ENCODE results near the gene YPEL1. TPM values are rescaled to one million over a fixed set of nuclear protein-coding genes. Genes with fewer than 3 reads are reported as not detected.

Gene YPEL1
- total RNA-seq (10 to 100 TPM; 12.9 to 16.0 TPM), polyA plus RNA-seq (ENCODE audit: insufficient read length in 2 of 2) (10 to 100 TPM; 18.1 to 20.6 TPM)
- long read RNA-seq, donor 1, full-length matches to known transcripts = 3 of 3 reads
- long read RNA-seq, donor 1, partial matches to known transcripts = 0 of 3 reads
- long read RNA-seq, donor 1, other reads (novel, unspliced or antisense) = 0 of 3 reads
- long read RNA-seq, donor 2, full-length matches to known transcripts = 2 of 2 reads
- long read RNA-seq, donor 2, partial matches to known transcripts = 0 of 2 reads
- long read RNA-seq, donor 2, other reads (novel, unspliced or antisense) = 0 of 2 reads
- long read RNA-seq, donor 3, full-length matches to known transcripts = 6 of 6 reads
- long read RNA-seq, donor 3, partial matches to known transcripts = 0 of 6 reads
- long read RNA-seq, donor 3, other reads (novel, unspliced or antisense) = 0 of 6 reads
- long read RNA-seq, donor 4, full-length matches to known transcripts = 2 of 2 reads
- long read RNA-seq, donor 4, partial matches to known transcripts = 0 of 2 reads
- long read RNA-seq, donor 4, other reads (novel, unspliced or antisense) = 0 of 2 reads

DNA sequence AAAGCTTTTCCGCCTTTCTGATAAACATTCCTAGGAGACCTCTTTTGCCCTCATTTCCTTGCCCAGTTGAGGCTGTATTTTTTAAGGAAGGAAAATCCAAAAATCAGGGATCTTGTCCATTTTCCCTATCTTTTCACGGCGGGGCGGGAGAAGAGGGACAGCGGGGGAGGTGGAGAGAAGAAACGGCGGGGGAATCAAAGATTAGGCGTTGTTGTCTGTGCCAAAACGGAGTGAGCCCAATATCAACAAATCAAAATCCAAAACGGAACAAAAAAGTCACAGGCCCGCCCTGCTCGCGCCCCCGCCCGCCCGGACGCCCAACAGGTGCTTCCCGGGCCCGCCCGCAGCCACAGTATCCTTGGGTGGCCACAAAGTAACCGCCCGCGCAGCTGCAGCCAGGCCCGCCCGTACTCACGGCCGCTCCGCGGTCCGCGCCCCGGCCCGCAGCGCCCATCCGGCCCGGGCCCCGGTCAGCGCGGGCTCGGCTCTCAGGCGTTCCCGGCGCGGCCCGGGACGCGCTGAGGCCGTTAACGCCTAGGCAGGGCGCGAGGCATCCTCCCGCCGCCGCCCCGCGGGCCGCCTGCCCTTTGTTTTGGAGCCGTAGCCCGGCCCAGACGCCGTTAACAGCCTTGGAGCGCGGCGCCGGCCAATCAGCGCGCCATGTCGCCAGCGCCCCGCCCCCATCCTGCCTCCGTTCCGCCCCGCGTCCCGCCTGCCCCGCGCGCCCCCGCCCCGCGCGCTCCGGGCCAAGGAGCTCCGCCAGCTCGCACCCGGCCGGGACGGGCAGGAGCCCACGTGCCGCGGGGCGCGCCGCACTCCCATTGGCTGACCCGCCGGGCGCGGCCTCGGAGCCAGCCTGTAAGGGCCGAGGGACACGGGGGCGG, at the start of gene YPEL1:
Gene YPEL1, minus strand, starts transcription at position 595 of the 884 bp plus-strand sequence. CDS start 25,050 bp downstream, outside the sequence.
- peaks cover 7% of the 10 kb centered on the region for H3K4me1 ChIP-seq (ENCODE audit: control insufficient read depth, insufficient read depth, low read length)
- H3K36me3 ChIP-seq (ENCODE audit: control insufficient read depth, insufficient read depth, low read length) = peaks cover 11% of the 10 kb centered on the region
- no peaks in the 10 kb centered on the region for H3K9me3 ChIP-seq (ENCODE audit: control insufficient read depth, insufficient read depth, low read length)
- H3K27ac ChIP-seq (ENCODE audit: low read depth, low read length) = peak within 1 kb of the TSS; percentile 52
- H3K4me3 ChIP-seq (ENCODE audit: low read depth, low read length) = peak within 1 kb of the TSS; percentile 71
- DNase-seq (ENCODE audit: low read depth in 4 of 6, low spot score in 6 of 6) = peak; percentile 84 to 99 (median 96)
- H3K27me3 ChIP-seq (ENCODE audit: control insufficient read depth, insufficient read depth, low read length) = no peaks in the 10 kb centered on the region
- WGBS (ENCODE audit: insufficient coverage) = under 1% methylated on average over 92 of the region's 102 CpGs

GRCh38 chr22:21780259-21780658, 44.7 kb upstream of the YPEL1 start:
- no peak for DNase-seq (ENCODE audit: low read depth in 4 of 6, low spot score in 6 of 6)
- H3K4me1 ChIP-seq (ENCODE audit: control insufficient read depth, insufficient read depth, low read length) = peaks cover 2% of the 10 kb centered on the region
- peaks cover 37% of the 10 kb centered on the region for H3K36me3 ChIP-seq (ENCODE audit: control insufficient read depth, insufficient read depth, low read length)
- H3K9me3 ChIP-seq (ENCODE audit: control insufficient read depth, insufficient read depth, low read length) = no peaks in the 10 kb centered on the region
- no CpG with 5 or more reads among the region's 2 CpGs for WGBS (ENCODE audit: insufficient coverage)
- no peak overlapping the region for H3K27ac ChIP-seq (ENCODE audit: low read depth, low read length)
- H3K27me3 ChIP-seq (ENCODE audit: control insufficient read depth, insufficient read depth, low read length) = no peaks in the 10 kb centered on the region
- no peak overlapping the region for H3K4me3 ChIP-seq (ENCODE audit: low read depth, low read length)

GRCh38 chr22:21779444-21779843, 43.9 kb upstream of the YPEL1 start:
- no CpG with 5 or more reads among the region's 2 CpGs for WGBS (ENCODE audit: insufficient coverage)
- H3K27ac ChIP-seq (ENCODE audit: low read depth, low read length) = no peak overlapping the region

DNA sequence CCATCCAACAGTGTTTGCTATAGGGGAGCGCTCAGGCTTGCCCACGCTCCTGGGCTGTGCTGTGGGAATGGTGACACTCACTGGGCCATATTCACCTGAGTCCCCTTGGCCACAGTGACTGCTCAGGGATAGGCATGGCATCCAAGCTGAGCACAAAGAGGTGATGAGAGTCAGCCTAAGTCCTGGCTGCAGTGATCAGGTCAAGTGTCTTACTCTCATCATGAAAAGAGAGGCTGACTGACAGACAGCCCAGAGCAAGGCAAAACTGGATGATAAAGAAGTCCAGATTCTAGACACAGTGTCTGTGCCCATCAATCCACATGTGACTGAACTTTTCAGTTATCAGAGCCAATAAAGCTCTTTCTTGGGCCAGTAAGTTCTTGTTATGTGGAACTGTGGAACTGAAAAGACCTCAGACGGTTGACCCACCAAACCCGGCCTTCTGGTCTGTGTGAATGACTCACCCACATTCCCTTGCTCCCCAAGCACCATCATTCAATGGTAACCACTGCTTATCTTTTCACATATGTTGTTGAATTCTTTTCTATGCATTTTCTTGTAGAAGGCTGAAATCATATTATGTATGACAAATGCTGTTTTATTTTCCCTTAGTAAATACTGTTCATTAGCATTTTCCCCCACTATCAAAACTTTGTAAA, 43.2 kb upstream of the YPEL1 start:
- no peak overlapping the region for H3K4me3 ChIP-seq (ENCODE audit: low read depth, low read length)
- H3K27ac ChIP-seq (ENCODE audit: low read depth, low read length) = no peak overlapping the region
- no peaks in the 10 kb centered on the region for H3K9me3 ChIP-seq (ENCODE audit: control insufficient read depth, insufficient read depth, low read length)
- no peak for DNase-seq (ENCODE audit: low read depth in 4 of 6, low spot score in 6 of 6)
- H3K36me3 ChIP-seq (ENCODE audit: control insufficient read depth, insufficient read depth, low read length) = peaks cover 23% of the 10 kb centered on the region
- WGBS (ENCODE audit: insufficient coverage) = 100% methylated on average over 2 of the region's 4 CpGs
- peaks cover 6% of the 10 kb centered on the region for H3K4me1 ChIP-seq (ENCODE audit: control insufficient read depth, insufficient read depth, low read length)
- no peaks in the 10 kb centered on the region for H3K27me3 ChIP-seq (ENCODE audit: control insufficient read depth, insufficient read depth, low read length)

More at GRCh38 chr22:21779444-21779843, 43.9 kb upstream of the YPEL1 start:
- Histone ChIP-seq H3K4me1 (ENCODE audit: control insufficient read depth, insufficient read depth, low read length) (peaks cover 6% of the 10 kb centered on the region), H3K36me3 (ENCODE audit: control insufficient read depth, insufficient read depth, low read length) (peaks cover 29% of the 10 kb centered on the region), H3K9me3 (ENCODE audit: control insufficient read depth, insufficient read depth, low read length) (no peaks in the 10 kb centered on the region), H3K27me3 (ENCODE audit: control insufficient read depth, insufficient read depth, low read length) (no peaks in the 10 kb centered on the region), H3K4me3 (ENCODE audit: low read depth, low read length) (no peak overlapping the region)
- DNase-seq (ENCODE audit: low read depth in 4 of 6, low spot score in 6 of 6) = no peak

DNA sequence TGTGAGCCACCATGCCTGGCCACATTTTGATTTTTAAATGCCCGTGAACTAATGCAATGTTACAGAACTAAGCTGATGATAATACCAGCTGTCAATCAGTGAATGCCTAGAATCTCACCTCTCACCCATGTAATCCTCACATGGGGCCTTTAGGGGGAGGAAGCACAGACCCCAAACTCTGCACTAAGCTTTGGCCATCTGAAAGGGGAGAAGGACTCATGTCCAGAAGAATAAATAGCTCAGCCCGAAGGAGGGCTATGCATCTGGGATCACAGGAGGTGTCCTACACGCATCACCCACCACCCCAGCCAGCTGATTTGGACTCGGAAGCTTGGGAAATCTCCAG, 36.0 kb upstream of the YPEL1 start:
- peaks cover 55% of the 10 kb centered on the region for H3K36me3 ChIP-seq (ENCODE audit: control insufficient read depth, insufficient read depth, low read length)
- no peak overlapping the region for H3K4me3 ChIP-seq (ENCODE audit: low read depth, low read length)
- no peaks in the 10 kb centered on the region for H3K9me3 ChIP-seq (ENCODE audit: control insufficient read depth, insufficient read depth, low read length)
- H3K4me1 ChIP-seq (ENCODE audit: control insufficient read depth, insufficient read depth, low read length) = peaks cover 10% of the 10 kb centered on the region
- H3K27ac ChIP-seq (ENCODE audit: low read depth, low read length) = no peak overlapping the region
- DNase-seq (ENCODE audit: low read depth in 4 of 6, low spot score in 6 of 6) = no peak
- no peaks in the 10 kb centered on the region for H3K27me3 ChIP-seq (ENCODE audit: control insufficient read depth, insufficient read depth, low read length)
- 100% methylated on average over 1 of the region's 4 CpGs for WGBS (ENCODE audit: insufficient coverage)

DNA sequence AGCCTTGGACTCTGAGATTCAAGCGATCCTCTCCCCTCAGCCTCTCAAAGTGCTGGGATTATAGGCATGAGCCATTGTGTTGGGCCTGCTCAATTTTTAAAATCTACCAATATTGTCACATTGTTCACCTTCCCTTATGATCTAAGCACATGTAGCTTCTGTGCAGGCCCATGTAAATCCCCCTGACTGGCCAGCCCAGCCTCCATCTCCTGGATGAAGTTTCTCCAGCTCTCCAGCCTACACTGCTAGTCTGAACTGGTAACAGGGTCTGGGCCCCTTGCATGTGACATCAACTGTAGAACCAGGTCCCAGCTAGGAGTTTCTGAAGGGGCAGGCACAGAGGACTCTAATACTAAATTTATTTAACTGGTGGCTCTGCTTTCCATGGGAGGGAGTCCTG, 32.8 kb upstream of the YPEL1 start:
- Histone ChIP-seq H3K27me3 (ENCODE audit: control insufficient read depth, insufficient read depth, low read length) (no peaks in the 10 kb centered on the region), H3K36me3 (ENCODE audit: control insufficient read depth, insufficient read depth, low read length) (peaks cover 78% of the 10 kb centered on the region), H3K9me3 (ENCODE audit: control insufficient read depth, insufficient read depth, low read length) (no peaks in the 10 kb centered on the region), H3K4me3 (ENCODE audit: low read depth, low read length) (no peak overlapping the region), H3K27ac (ENCODE audit: low read depth, low read length) (no peak overlapping the region), H3K4me1 (ENCODE audit: control insufficient read depth, insufficient read depth, low read length) (peaks cover 5% of the 10 kb centered on the region)
- WGBS (ENCODE audit: insufficient coverage) = no CpG with 5 or more reads among the region's 1 CpG
- DNase-seq (ENCODE audit: low read depth in 4 of 6, low spot score in 6 of 6) = no peak

DNA sequence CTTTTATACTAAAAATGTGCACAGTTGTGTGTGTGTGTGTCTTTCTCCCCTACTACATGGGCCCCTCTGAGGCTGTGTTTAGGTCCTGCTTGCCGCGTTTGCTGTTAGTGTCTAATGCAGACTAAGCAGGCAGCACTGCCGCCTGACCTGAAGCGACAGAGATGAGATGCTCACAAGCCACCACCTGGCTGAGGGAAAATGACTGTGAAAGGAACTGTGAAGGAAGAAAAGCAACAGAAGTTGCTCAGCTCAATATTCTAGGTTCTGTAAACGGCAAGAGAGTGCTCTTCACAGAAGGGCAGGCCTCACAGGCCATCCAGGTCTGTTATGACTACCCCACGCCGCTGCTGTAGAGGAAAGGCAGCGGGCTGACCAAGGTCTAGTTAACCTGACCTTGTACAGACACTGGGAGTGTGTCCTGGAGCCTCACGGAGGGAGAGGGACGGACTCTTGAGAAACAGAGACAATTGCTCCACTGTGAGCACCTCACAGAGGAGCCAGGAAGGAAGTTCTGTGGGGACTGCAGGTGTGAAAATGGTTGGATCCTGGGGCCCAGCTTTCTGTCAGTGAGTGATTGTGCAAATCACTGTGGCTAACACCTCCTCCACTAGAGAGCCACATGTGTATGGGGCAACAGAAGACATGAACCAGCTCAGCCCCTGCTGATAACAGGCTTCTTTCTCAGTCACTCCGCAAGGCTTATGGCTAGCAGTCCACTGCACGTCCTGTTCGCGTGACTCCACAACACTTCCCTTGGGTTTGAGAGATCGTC, 31.3 kb upstream of the YPEL1 start:
- DNase-seq (ENCODE audit: low read depth in 4 of 6, low spot score in 6 of 6) = no peak
- H3K9me3 ChIP-seq (ENCODE audit: control insufficient read depth, insufficient read depth, low read length) = no peaks in the 10 kb centered on the region
- peaks cover 72% of the 10 kb centered on the region for H3K36me3 ChIP-seq (ENCODE audit: control insufficient read depth, insufficient read depth, low read length)
- H3K4me3 ChIP-seq (ENCODE audit: low read depth, low read length) = no peak overlapping the region
- 88% methylated on average over 15 of the region's 15 CpGs for WGBS (ENCODE audit: insufficient coverage)
- H3K4me1 ChIP-seq (ENCODE audit: control insufficient read depth, insufficient read depth, low read length) = no peaks in the 10 kb centered on the region
- no peak overlapping the region for H3K27ac ChIP-seq (ENCODE audit: low read depth, low read length)
- no peaks in the 10 kb centered on the region for H3K27me3 ChIP-seq (ENCODE audit: control insufficient read depth, insufficient read depth, low read length)

DNA sequence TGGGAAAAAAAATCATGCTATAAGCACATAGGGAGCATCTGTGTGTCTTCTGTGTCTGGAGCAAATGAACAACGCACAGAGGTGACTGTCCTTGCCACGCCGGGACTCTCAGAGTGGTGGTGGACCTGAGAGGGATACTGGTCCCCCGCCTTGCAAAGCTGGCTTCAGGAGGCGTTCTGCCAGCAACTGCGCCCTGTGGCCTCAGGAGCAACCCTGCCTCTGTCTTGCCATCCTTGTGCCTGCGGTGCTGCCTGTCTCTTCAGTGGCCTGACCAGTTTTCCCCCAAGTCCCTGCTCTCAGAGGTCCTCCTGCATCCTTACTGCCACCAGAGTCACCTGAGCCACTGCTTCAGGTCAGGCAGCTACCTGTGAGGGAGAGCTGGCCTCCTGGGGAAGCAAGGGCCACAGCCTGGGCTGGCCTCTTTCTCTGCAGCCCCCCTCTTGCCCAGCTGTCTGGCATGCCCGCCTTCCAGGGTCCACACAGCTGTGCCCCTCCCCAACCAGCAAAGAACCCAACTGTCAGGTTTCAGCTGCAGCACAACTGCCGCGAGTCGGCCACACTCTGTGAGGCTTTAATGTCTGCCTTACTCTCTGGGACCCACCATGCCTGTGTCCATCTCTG, 30.4 kb upstream of the YPEL1 start:
- DNase-seq (ENCODE audit: low read depth in 4 of 6, low spot score in 6 of 6) = no peak
- Histone ChIP-seq H3K27me3 (ENCODE audit: control insufficient read depth, insufficient read depth, low read length) (no peaks in the 10 kb centered on the region), H3K4me1 (ENCODE audit: control insufficient read depth, insufficient read depth, low read length) (no peaks in the 10 kb centered on the region), H3K4me3 (ENCODE audit: low read depth, low read length) (no peak overlapping the region), H3K9me3 (ENCODE audit: control insufficient read depth, insufficient read depth, low read length) (no peaks in the 10 kb centered on the region), H3K36me3 (ENCODE audit: control insufficient read depth, insufficient read depth, low read length) (peaks cover 65% of the 10 kb centered on the region), H3K27ac (ENCODE audit: low read depth, low read length) (no peak overlapping the region)
- 93% methylated on average over 11 of the region's 11 CpGs for WGBS (ENCODE audit: insufficient coverage)

All from spinal cord (tissue), 10 donors.